ENCODE measurements around the gene DRD5.

Gene DRD5

DNA sequence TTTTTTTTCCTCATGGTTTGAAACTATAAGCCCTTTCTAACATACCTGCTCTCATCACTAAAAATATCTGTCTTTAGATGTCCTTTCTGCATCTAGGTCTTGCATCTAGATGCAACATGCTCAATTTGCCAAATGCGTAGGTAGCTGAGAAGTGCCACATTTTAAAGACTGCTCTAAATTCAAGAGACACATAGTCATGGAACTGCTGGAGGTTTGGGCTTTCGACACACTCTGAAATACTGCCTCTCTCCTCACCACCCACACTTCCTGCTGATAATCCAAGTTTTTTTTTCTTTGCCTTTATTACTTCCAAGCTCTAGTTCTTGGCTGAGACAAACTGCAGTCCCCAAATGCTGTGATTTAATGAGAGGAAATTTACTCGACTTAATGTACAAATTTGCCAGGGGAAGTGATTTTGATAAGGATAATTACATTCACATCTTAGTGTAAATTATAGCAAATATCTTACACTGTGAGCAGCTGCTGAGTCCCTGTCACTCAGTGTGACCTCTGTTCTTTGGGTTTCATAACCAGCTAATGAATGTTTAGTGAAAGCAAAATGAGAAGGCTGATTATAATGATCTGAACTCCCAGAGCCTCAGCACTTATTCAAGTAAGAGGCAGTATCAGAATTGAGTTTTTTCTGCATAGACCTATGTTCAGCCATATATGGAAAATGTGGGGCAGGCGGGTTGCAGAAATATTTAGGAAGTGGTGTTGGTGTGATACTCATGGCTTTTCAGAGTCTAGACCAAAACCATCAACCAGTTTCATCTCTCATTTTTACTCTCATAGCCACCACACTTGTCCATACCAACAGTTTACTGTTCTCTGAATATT, 31.3 kb downstream of the DRD5 start:
- no peak for DNase-seq (ENCODE audit: low read depth in 3 of 3, low spot score in 1 of 3)

DNA sequence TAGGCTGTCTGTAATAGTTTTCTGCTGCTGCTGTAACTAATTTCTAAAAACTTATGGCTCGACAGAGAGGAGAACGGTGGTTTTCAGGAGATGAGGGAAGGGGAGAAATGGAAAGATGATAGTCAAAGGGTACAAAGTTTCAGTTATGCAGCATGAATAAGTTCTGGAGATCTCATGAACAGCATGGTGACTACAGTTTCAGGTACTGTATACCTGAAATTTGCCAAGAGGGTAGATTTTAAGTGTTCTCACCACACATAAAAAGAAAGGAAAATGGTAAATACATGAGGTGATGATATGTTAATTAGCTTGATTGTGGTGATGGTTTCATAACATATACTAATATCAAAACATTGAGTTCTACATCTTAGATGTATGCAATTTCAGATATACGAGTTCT, 34.9 kb downstream of the DRD5 start:
- no peak for DNase-seq (ENCODE audit: low read depth in 3 of 3, low spot score in 1 of 3)

GRCh38 chr4:9820343-9820742, 38.9 kb downstream of the DRD5 start:
- no peak for DNase-seq (ENCODE audit: low read depth in 3 of 3, low spot score in 1 of 3)

DNA sequence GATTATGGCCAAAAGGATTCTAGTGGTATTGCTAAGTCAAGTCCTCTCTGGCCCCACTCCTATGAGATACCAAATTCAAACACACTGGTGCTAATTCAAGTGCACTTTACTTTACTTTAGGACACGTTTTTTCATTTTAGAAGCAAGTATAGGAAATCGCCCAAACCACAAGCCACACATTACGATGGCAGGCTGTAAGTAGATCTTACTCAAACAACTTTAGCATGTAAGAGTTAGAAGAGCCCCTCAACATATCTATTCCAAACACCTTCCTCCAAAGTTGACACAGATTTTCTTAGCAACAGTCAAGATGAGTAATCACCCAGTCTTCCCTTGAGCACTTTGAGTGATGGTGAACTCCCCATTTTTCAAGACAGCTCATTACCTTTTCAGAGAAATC, 43.6 kb downstream of the DRD5 start:
- no peak for DNase-seq (ENCODE audit: low read depth in 3 of 3, low spot score in 1 of 3)

- DNase-seq (ENCODE audit: low read depth in 3 of 3, low spot score in 1 of 3), result no peak
These were observed 45.1 kb downstream of the DRD5 start for GRCh38 chr4:9826551-9826950.

- DNase-seq (ENCODE audit: low read depth in 3 of 3, low spot score in 1 of 3), result no peak
These were observed 51.2 kb downstream of the DRD5 start for GRCh38 chr4:9832640-9833039.

- DNase-seq (ENCODE audit: low read depth in 3 of 3, low spot score in 1 of 3), result no peak
These were observed 52.0 kb downstream of the DRD5 start for GRCh38 chr4:9833421-9833820.

All from stimulated activated CD4-positive, alpha-beta T cell treated with anti-CD3 and anti-CD28 coated beads, TNF-alpha, amount 100 ng/mL, for 1 hour (primary cell).